ACHN (cell line): ENCODE results near the gene TTYH2.
A peak's percentile ranks its signal among the peaks of the same experiment; 100 is the strongest.
"Not testable (repeated sequence)": the region's sequence is repeated elsewhere in the genome, so short reads cannot be mapped to it uniquely, and the experiment has no call there.

Experiments
- DNase-seq: peaks from one replicate; pipeline ENCODE4 v3.0.0-alpha.2; 2015
- in situ Hi-C: cut with HindIII; loops from 2 replicates; pipeline ENCODE4 v1.10.0; 2017; ENCODE audit warnings: low sequenced_read_pairs, low pct_ligation_motif_present, low pct_unique_long_range_greater_than_20kb

The TTYH2 gene, protein sequence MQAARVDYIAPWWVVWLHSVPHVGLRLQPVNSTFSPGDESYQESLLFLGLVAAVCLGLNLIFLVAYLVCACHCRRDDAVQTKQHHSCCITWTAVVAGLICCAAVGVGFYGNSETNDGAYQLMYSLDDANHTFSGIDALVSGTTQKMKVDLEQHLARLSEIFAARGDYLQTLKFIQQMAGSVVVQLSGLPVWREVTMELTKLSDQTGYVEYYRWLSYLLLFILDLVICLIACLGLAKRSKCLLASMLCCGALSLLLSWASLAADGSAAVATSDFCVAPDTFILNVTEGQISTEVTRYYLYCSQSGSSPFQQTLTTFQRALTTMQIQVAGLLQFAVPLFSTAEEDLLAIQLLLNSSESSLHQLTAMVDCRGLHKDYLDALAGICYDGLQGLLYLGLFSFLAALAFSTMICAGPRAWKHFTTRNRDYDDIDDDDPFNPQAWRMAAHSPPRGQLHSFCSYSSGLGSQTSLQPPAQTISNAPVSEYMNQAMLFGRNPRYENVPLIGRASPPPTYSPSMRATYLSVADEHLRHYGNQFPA

GRCh38 chr17:74212913-74213791 lies at the start of gene TTYH2:
TTYH2 (plus strand) TSS chr17:74213571; CDS start chr17:74213588, 17 bp downstream.
- DNase-seq: peak; percentile 88
- in situ Hi-C loops: no loop called here

DNA sequence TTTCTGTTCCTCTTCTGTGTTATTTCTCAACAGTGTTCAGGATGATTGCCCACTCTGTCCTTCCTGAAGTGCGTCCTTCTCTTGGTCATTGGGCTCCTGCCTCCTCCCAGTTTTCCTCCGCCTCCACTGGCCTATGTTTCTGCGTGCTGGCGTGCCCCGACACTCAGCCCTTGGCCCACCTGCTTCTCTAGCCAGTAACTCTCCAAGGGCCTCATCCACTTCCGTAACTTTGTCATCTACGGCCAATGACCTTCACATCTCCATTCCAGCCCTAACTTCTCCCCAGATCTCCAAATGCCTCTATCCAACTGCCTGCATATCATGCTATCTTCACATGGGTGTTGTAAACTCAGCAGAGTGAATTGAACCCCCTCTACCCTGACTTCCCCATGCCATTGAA lies 49.5 kb upstream of the TTYH2 start:
- no peak for DNase-seq
- in situ Hi-C loops: no loop called here

GRCh38 chr17:74164446-74165045 lies 48.8 kb upstream of the TTYH2 start:
- DNase-seq: no peak
- in situ Hi-C loops: no loop called here

GRCh38 chr17:74165797-74166365 lies 47.5 kb upstream of the TTYH2 start:
- no peak for DNase-seq
- in situ Hi-C loops: no loop called here

- in situ Hi-C loops: no loop called here
Observed at GRCh38 chr17:74170924-74171323, 42.4 kb upstream of the TTYH2 start.

GRCh38 chr17:74172700-74173099 lies 40.7 kb upstream of the TTYH2 start:
- no peak for DNase-seq
- in situ Hi-C loops: no loop called here

More at GRCh38 chr17:74170924-74171323, 42.4 kb upstream of the TTYH2 start:
- no peak for DNase-seq

GRCh38 chr17:74176546-74177001 lies 36.8 kb upstream of the TTYH2 start:
- peak; percentile 76 for DNase-seq
- in situ Hi-C loops: no loop called here

DNA sequence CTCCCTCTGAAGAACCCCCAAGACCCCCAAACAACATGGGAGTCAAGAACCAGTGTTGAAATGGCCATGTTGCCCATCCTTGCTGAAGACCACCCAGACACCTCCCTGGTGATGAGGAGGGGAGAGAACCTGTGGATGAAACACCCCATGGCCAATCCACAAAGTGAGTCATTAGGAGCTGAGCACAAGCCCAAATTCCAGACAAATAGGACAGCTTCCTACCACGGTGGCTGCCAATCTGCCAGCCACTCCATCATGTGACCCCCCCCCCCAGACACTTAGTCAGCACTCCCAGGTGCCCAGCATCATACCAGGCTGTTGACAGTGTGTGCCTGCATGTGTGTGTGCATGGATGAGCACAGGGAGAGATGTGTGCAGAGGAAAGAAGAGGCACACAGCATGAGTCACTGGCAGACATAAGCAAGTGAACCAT lies 36.3 kb upstream of the TTYH2 start:
- DNase-seq: peak; percentile 48
- in situ Hi-C loops: no loop called here

GRCh38 chr17:74179576-74179975 lies 33.8 kb upstream of the TTYH2 start:
- DNase-seq: no peak
- in situ Hi-C loops: no loop called here

DNA sequence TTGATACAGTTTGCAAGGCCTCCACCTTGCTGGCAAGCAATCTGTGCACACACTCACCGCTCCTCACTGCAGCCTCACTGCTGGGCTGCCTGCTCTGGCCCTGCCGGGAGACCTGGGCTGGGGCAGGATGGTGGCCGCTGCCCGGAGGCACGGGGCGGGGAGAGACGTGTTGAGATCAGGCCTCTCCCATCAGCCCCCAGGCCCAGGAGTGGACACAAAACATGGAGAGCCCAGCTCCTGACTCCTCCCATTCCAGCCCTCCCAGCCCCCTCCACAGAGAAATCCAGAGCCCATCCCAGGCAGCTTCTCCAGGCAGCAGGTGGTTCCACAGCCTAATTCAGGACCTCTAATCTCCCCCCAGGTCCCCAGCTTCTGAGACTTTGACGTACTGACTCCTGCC lies 33.0 kb upstream of the TTYH2 start:
- DNase-seq: no peak
- in situ Hi-C loops: no loop called here

DNA sequence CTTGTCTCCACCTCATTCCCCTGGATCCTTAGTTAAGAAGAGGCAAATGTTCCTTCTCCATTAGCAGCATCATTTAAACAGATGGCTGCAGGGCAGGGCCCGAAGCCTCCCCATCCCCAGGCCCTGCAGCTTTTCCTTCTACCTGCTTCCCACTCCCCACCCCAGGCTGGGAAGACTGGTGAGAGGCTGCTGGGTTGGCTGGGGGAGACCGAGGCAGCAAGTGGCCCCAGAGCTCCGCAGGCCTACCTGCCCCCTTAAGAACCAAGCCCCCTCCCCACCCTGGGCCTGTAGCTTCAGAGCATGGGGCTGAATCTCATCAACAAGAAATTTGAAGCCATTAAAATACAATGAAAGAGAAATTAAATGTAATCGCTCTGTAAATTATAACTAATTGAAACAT lies 32.0 kb upstream of the TTYH2 start:
- in situ Hi-C loops: no loop called here

DNA sequence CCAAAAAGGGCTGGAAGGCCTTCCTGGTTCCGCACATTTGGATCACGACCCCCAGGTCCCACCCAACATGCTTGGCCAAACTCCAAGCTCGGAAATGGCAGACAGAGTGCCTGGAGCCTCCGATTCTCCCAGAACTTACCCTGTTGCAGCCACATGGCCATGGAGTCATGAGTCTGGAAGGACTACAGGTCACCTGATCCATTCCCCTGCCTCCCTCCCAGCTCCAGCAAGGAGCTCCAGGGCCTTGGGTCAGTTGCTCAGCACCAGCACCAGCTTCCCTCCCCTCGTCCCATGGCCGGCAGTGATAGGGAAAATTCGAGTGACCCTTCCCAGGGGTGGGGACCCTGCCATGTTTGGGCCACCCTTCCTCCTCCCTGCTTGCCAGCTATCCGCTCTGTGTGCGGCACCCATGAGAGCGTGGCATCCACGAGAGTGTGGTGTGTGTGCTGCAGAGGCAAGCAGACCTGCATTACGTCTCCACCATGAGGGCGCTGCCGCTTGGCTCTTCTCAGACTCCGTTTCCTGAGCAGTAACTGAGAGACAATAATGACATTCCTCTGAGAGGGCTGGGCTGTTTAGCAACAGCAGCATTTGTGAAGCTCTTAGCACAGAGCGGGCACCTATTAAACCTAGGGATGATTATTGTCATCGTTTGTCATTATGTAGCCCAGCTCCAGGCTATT lies 31.2 kb upstream of the TTYH2 start:
- DNase-seq: no peak
- in situ Hi-C loops: no loop called here

More for the DNA sequence above, 32.0 kb upstream of the TTYH2 start:
- no peak for DNase-seq

- in situ Hi-C loops: no loop called here
Observed at GRCh38 chr17:74183411-74183810, 30.0 kb upstream of the TTYH2 start.

DNA sequence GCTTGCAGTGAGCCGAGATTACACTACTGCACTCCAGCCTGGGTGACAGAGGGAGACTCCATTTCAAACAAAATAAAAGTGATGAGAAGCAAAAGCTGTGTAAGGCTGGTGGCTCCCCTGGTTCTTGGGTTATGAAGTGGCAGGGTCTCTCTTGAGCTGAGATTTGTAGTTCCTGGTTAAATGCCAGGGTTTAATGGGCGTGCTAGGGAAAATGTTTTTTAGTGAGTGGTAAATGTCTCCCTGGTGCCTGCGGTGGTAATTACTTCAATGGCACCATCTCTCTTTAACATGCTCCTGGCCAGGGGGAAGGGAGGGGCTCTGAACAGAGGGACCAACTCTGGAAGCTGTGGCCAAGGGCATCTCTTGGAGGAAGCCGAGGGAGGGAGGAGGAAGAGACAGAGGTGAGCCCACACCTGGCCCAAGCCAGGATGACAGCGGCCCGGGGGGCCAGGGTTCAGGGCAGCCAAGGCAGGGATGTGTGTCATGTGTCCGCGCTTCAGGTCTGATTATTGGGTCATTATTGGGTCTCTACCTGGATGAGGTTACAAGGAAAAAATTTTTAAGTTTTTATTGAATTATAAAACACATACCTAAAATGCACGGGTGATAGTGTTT lies 27.7 kb upstream of the TTYH2 start:
- in situ Hi-C loops: no loop called here
- no peak for DNase-seq

More at GRCh38 chr17:74183411-74183810, 30.0 kb upstream of the TTYH2 start:
- no peak for DNase-seq

- DNase-seq: no peak
- in situ Hi-C loops: no loop called here
Observed at GRCh38 chr17:74186498-74186897, 26.9 kb upstream of the TTYH2 start.

DNA sequence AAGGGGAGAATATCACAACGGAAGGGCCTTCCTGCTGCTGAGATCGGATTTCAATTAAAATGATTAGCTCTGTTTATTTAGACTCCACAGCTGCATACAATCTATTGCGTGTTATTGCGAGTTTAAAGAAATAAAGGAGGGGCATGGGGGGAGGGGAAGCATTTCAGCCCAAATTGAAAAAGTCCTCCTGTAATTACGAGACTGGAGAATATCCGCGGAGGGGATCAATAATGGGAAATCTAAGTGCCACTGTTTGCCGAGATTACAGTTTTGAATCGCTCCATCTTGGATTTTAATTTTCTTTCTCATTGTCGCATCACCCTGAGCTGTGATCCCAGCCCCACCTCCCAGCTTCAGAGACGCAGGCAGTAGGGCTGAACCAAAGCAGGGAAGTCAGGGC lies 25.6 kb upstream of the TTYH2 start:
- in situ Hi-C loops: no loop called here
- DNase-seq: no peak

- in situ Hi-C loops, DNase-seq: not testable (repeated sequence)
Observed at GRCh38 chr17:74188687-74189086, 24.7 kb upstream of the TTYH2 start.
